Skeletal muscle tissue (tissue), 4 donors: ENCODE data around the gene MYL12B. TPM values are rescaled to one million over a fixed set of nuclear protein-coding genes. Genes with fewer than 3 reads are reported as not detected.
"Not testable (repeated sequence)": the region's sequence is repeated elsewhere in the genome, so short reads cannot be mapped to it uniquely, and the experiment has no call there.

Experiments
- H3K27ac ChIP-seq: one replicate; pipeline ENCODE4 v1.7.0; 2013; ENCODE audit warnings: mild to moderate bottlenecking, low read depth, low read length, inconsistent platforms
- H3K27me3 ChIP-seq, 3 donors: one replicate each; pipeline ENCODE4 v1.7.0; 2013; ENCODE audit warnings: low read length in 3 of 3; ENCODE audit not compliant: control insufficient read depth in 3 of 3, insufficient read depth in 3 of 3
- H3K36me3 ChIP-seq, 3 donors: one replicate each; pipeline ENCODE4 v1.7.0; 2013; ENCODE audit warnings: low read length in 3 of 3; ENCODE audit not compliant: control insufficient read depth in 3 of 3, insufficient read depth in 3 of 3
- H3K4me1 ChIP-seq, 3 donors: one replicate each; pipeline ENCODE4 v1.7.0; 2013; ENCODE audit warnings: low read length in 3 of 3, mild to moderate bottlenecking in 3 of 3; ENCODE audit not compliant: control insufficient read depth in 3 of 3, insufficient read depth in 3 of 3
- H3K4me3 ChIP-seq, 3 donors: one replicate each; pipeline ENCODE4 v1.7.0; 2013; ENCODE audit warnings: low read length in 3 of 3
- H3K9ac ChIP-seq, 3 donors: one replicate each; pipeline ENCODE4 v1.7.0; 2013; ENCODE audit warnings: low read length in 3 of 3, mild to moderate bottlenecking in 3 of 3, moderate library complexity in 2 of 3, low read depth in 1 of 3
- H3K9me3 ChIP-seq, 3 donors: one replicate each; pipeline ENCODE4 v1.7.0; 2013; ENCODE audit warnings: low read length in 3 of 3; ENCODE audit not compliant: control insufficient read depth in 3 of 3
- total RNA-seq: library from RNA; depleted of rRNA; stranded (reverse); fragments of >200 nt; gene quantifications from one replicate; pipeline ENCODE4 v1.2.3, GENCODE V29; 2014
- donor health status: Osteomylitis.

MYL12B gene
- total RNA-seq, 1 donor from 2014 or later: 178 TPM

DNA sequence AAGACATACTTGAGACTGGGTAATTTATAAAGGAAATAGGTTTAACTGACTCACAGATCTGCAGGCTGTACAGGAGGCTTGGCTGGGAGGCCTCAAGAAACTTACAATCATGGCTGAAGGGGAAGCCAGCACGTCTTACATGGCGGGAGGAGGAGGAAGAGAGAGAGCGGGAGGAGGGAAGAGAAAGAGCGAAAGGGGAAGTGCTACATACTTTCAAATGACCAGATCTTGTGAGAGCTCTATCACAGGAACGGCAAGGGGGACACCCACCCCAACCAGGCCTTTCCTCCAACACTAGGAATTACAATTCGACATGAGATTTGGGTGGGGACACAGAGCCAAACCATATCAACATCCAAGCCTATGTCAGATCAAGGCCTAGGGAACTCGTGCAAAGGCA is 24.2 kb downstream of the MYL12B start:
- Histone ChIP-seq H3K27ac (no peak overlapping the region), H3K4me1 (peaks cover 3 to 9% (median 3%) of the 10 kb centered on the region in 3 donors), H3K36me3 (no peaks in the 10 kb centered on the region), H3K4me3 (no peak overlapping the region), H3K9ac (no peak overlapping the region), H3K9me3 (no peaks in the 10 kb centered on the region), H3K27me3 (no peaks in the 10 kb centered on the region)

DNA sequence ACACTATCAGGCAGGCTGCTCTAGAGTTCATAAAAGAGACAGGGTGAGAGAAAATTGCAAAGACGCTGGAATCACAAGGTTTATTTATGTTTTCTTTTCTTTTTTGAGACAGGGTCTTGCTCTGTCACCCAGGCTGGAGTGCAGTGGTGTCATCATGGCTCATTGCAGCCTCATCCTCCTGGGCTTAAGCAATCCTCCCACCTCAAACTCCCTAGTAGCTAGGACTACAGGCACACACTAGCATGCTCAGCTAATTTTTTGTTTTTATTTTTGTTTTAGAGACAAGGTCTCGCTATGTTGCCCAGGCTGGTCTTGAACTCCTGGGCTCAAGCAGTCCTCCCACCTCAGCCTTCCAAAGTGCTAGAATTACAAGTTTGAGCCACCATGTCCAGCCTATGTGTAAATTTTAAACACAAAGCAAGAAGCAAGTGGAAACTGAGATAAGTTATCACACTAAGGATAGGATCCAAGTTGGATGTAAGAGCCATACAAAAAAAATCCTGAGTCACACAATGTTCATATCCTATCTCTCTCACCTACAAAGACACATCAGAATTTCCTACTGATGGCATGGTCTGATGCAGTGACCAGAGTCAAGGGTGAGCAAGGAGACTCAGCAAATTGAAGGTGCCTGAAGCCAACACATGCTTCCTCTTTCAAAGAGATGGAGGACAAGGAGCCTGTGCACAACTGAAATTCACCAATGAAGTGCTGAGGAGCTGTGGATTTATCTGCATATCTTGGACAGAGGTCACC is 31.4 kb downstream of the MYL12B start:
- H3K9ac ChIP-seq: no peak overlapping the region
- H3K27me3 ChIP-seq: no peaks in the 10 kb centered on the region
- no peaks in the 10 kb centered on the region for H3K36me3 ChIP-seq
- H3K4me3 ChIP-seq: no peak overlapping the region
- no peak overlapping the region for H3K27ac ChIP-seq
- peaks cover 8 to 10% (median 8%) of the 10 kb centered on the region in 3 donors for H3K4me1 ChIP-seq
- no peaks in the 10 kb centered on the region for H3K9me3 ChIP-seq

DNA sequence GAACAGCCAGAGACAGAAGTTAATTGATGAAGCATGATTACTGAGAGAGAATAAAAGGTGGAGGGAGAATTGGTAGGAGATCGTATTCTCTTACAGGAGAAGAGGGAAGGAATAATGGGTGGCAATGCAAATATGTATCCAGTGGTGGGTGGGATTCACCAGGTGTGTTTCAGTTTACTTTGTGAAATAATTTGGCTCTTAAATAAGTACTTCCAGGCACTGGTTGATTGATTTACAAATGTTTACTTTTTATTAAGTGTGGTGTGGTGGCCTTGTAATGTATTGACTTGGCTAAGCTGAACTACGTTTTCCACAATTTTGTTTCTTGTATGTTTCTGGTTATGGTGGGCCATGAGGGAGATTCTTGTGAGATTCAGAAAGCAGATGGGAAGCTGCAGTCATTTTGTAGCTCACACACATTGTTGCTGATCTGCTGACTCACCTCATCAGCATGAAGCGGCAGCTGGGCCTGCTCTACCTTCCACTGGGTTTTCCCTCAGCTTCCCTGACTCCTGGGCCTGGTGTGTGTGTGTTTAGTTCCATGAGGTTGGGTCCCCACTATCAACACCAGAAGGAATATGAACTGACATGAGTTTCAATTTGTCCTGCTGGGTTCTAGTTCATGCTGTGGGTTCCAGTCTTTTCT is 32.6 kb downstream of the MYL12B start:
- Histone ChIP-seq H3K9ac (no peak overlapping the region), H3K4me1 (peaks cover 8 to 10% (median 8%) of the 10 kb centered on the region in 3 donors), H3K36me3 (no peaks in the 10 kb centered on the region), H3K4me3 (no peak overlapping the region), H3K27me3 (no peaks in the 10 kb centered on the region), H3K9me3 (no peaks in the 10 kb centered on the region), H3K27ac (no peak overlapping the region)

DNA sequence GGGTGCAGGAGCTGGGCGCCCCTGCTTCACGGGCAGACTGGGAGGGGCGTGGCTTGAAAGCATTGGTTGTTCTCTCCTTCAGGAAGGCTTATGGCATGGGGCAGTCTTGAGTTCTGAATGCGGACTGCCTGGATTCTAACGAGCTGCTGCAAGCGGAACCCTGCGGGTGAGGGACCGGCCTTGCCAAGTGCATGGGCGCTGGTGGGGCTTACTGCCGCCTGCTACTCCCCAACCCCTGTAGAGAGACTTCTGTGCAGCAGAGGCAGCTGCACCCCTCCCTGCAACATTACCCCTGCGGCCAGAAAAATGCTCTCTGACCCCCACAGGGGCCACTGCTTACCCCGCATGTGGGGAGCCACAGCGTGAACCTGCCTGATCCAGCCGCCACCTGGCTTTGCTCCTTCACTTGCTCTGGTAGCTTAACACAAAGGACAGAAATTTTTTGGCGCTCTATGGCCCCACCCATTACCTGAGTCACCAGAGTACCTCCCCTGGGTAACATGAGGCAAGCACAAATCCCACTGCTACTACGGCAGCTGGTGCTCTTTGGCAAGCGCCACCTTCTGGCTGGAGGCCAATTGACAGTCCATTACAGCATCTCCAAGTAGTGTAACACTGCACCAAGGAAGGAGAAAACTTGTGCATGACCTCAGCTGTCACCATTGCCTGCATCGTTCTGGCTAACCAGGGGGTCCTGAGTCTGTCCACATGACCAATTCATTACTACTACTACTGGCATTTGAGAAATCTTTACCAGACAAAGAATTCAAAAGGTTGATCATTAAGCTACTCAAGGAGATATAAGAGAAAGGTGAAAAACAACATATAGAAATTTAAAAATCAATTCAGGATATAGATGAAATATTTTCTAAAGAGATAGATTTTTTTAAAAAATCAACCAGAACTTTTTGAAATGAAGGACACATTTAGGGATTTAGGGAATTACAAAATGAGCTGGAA is 35.4 kb downstream of the MYL12B start:
- peak overlapping the region in 1 of 3 donors; percentile 47 for H3K9ac ChIP-seq
- peak overlapping the region; percentile 56 to 70 (median 69) for H3K4me3 ChIP-seq
- no peaks in the 10 kb centered on the region for H3K27me3 ChIP-seq
- no peak overlapping the region for H3K27ac ChIP-seq
- no peaks in the 10 kb centered on the region for H3K9me3 ChIP-seq
- H3K36me3 ChIP-seq: no peaks in the 10 kb centered on the region
- H3K4me1 ChIP-seq: peaks cover 8 to 10% (median 8%) of the 10 kb centered on the region in 3 donors

DNA sequence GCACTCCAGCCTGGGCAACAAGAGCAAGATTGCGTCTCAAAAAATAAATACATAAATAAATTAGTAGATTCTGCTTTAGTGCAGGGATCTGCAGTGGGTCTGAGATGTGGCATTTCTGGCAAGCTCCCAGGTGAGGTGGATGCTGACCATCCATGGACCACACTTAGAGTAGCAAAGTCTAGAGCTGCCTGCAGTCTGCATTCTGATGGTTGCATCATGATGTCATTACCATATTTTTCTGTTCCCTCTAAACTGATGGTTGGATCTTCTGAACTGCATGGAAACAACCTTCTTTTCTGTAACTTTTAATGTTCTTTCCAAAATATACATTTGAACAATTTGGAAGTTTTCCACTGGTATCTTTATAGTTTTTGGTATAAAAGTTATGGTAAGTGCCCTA is 42.9 kb downstream of the MYL12B start:
- H3K36me3 ChIP-seq: no peaks in the 10 kb centered on the region
- no peak overlapping the region for H3K9ac ChIP-seq
- no peaks in the 10 kb centered on the region for H3K4me1 ChIP-seq
- no peak overlapping the region for H3K27ac ChIP-seq
- no peak overlapping the region for H3K4me3 ChIP-seq
- H3K9me3 ChIP-seq: no peaks in the 10 kb centered on the region
- no peaks in the 10 kb centered on the region for H3K27me3 ChIP-seq

DNA sequence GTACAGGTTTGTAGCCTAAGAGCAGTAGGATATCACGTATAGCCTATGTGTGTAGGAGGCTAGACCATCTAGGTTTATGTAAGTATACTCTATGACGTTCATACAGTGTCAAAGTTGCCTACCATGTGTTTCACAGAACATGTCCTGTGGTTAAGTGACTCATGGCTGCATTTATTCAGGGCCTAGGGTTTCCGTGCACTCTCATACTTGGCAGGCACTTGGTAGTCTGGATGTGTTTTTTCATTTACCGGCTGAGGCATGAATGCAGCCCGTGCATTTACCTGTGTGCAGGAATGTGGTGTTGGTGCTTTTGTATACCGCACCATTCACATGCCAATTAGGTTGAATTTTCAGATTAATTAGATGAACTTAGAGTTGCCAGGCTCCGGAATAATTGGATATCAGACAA is 43.4 kb downstream of the MYL12B start:
- H3K36me3 ChIP-seq: no peaks in the 10 kb centered on the region
- no peak overlapping the region for H3K27ac ChIP-seq
- no peaks in the 10 kb centered on the region for H3K27me3 ChIP-seq
- H3K9ac ChIP-seq: no peak overlapping the region
- no peak overlapping the region for H3K4me3 ChIP-seq
- no peaks in the 10 kb centered on the region for H3K4me1 ChIP-seq
- H3K9me3 ChIP-seq: no peaks in the 10 kb centered on the region

DNA sequence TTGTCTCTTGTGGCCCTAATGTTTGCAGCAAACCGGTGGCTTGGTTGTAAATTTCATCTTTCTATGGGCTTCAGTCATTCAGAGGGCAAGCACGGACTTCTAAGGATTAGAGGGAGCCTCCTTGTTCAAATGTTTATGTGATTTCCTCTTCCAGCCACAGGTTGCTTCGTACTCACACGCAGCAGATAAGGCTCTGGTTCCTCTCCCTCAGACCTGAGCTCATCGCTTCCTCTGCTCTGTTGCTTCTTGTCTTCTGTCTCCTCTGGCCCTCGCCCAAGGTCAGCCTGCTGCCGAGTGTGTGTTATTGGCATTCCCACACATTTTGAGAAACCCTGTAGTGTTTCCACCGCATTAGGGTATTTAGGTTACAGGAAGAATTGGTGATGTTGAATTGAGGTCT is 44.0 kb downstream of the MYL12B start:
- Histone ChIP-seq H3K27me3 (no peaks in the 10 kb centered on the region), H3K27ac (no peak overlapping the region), H3K9ac (no peak overlapping the region), H3K4me1 (no peaks in the 10 kb centered on the region), H3K9me3 (no peaks in the 10 kb centered on the region), H3K4me3 (no peak overlapping the region), H3K36me3 (no peaks in the 10 kb centered on the region)

DNA sequence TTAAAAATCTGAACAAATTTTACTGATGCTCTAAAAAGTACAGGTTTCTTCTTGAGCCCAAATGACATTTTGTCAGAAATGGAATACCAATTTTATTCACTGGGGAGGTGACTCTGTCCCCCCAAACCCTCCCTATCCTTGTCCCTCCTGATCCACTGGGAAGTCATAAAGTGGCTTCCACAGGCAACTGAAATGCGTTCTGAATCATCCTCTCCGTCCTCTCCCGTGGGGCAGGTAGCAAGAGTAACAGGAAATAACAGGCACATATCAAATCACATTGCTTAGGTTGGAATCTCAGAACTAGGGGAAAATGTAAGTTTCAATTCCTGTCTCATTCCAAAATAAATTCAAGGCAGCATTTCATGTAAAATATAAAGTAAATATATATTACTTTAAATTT is 44.5 kb downstream of the MYL12B start:
- H3K27ac ChIP-seq: no peak overlapping the region
- no peaks in the 10 kb centered on the region for H3K27me3 ChIP-seq
- H3K4me1 ChIP-seq: no peaks in the 10 kb centered on the region
- no peak overlapping the region for H3K4me3 ChIP-seq
- H3K9ac ChIP-seq: no peak overlapping the region
- no peaks in the 10 kb centered on the region for H3K9me3 ChIP-seq
- no peaks in the 10 kb centered on the region for H3K36me3 ChIP-seq

DNA sequence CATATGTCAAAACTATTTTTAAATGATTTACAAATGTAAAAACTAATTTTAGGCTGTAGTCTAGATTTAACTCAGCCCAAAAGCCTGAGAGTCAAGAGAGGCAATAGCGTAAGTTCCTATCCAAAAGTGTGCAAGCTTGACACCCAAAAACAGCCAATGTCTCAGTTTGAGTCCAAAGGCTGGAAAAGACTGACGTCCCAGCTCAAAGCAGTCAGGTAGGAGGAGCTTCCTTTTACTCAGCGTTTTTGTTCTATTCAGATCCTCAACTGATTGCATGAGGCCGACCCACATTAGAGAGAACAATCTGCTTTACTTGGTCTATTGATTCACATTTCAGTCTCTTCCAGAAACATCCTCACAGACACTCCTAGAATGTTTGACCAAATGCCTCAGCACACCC is 51.8 kb downstream of the MYL12B start:
- Histone ChIP-seq H3K9ac (no peak overlapping the region), H3K27me3 (no peaks in the 10 kb centered on the region), H3K4me1 (no peaks in the 10 kb centered on the region), H3K36me3 (no peaks in the 10 kb centered on the region), H3K4me3 (no peak overlapping the region), H3K27ac (no peak overlapping the region), H3K9me3 (no peaks in the 10 kb centered on the region)

DNA sequence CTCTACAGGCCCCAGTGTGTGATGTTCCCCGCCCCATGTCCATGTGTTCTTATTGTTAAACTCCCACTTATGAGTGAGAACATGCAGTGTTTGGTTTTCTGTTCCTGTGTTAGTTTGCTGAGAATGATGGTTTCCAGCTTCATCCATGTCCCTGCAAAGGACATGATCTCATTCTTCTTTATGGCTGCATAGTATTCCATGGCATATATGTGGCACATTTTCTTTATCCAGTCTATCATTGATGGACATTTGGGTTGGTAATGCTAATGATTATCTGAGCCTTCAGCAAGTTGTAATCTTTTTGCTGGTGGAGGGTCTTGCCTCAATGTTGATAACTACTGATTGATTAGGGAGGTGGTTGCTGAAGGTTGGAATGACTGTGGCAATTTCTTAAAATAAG is 53.4 kb downstream of the MYL12B start:
- H3K27me3 ChIP-seq, H3K4me1 ChIP-seq, H3K9me3 ChIP-seq, H3K36me3 ChIP-seq, H3K27ac ChIP-seq, H3K9ac ChIP-seq, H3K4me3 ChIP-seq: not testable (repeated sequence)
